Esophagus squamous epithelium (tissue), 4 donors: ENCODE measurements around the gene PRKG1.

ENCODE experiments used
- POLR2A ChIP-seq, 4 donors: fragments of 450-650 bp; IDR thresholded peaks; one replicate each; pipeline ENCODE4 v1.6.1; 2017; ENCODE audit warnings: antibody characterized with exemption in 4 of 4, mild to moderate bottlenecking in 4 of 4, moderate library complexity in 3 of 4
- TF ChIP-seq, protein P1 (sequence below), 6 experiments: fragments of 450-650 bp in 4 of 6; fragments of 200-600 bp in 2 of 6; sonication (generic) in 2 of 6; IDR thresholded peaks; one replicate each; pipeline ENCODE4 v1.5.1; 2016 to 2019; ENCODE audit warnings: antibody characterized with exemption in 6 of 6, mild to moderate bottlenecking in 4 of 6, moderate library complexity in 4 of 6

DNA sequence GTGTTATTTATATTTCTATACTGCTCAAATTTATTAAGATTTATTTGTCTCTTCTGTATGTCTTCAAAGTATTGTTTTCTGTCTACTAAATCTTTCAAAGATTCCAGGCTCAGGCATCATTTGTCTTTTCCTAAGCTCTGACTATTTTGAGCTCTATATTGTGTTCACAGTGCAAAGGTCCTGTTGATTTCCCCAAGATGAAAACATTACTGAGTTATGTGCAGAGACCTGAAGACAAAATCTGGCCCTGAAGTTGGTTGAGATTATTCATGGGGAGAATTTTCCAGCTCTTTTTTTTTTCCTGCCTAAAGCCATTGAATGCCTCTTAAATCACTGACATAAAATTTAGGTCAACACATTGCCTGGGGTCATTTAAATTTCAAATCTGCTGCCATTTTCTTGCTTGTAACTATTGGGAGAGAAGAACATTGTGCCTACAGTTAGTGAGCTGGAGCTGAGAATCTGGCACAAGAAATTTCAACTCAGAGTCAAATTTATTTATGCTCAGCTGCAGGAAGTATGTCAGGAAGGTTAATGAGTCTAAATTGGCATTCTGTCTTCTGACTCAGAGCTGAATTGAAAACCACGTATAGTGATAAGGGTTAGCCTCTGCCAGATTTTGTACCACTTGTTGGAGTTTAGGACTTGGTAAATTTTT lies 593.5 kb downstream of the PRKG1 start:
- TF ChIP-seq, protein P1, sequence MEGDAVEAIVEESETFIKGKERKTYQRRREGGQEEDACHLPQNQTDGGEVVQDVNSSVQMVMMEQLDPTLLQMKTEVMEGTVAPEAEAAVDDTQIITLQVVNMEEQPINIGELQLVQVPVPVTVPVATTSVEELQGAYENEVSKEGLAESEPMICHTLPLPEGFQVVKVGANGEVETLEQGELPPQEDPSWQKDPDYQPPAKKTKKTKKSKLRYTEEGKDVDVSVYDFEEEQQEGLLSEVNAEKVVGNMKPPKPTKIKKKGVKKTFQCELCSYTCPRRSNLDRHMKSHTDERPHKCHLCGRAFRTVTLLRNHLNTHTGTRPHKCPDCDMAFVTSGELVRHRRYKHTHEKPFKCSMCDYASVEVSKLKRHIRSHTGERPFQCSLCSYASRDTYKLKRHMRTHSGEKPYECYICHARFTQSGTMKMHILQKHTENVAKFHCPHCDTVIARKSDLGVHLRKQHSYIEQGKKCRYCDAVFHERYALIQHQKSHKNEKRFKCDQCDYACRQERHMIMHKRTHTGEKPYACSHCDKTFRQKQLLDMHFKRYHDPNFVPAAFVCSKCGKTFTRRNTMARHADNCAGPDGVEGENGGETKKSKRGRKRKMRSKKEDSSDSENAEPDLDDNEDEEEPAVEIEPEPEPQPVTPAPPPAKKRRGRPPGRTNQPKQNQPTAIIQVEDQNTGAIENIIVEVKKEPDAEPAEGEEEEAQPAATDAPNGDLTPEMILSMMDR (IDR thresholded peaks at IDR 0.05) = no peak
- no peak for TF ChIP-seq POLR2A (IDR thresholded peaks at IDR 0.05)
